H1 (cell line): ENCODE data around the gene ITPKB. TPM values are rescaled to one million over a fixed set of nuclear protein-coding genes. Genes with fewer than 3 reads are reported as not detected.

Experiments
- ASH2L ChIP-seq: fragments of 200-600, 300-600 bp; sonication (generic); IDR thresholded peaks from one replicate; pipeline ENCODE4 v1.7.1; 2017; ENCODE audit warnings: low read length
- CTBP2 ChIP-seq: IDR thresholded peaks from 2 replicates; pipeline ENCODE4 v1.7.0; 2011; ENCODE audit warnings: borderline replicate concordance, mild to moderate bottlenecking, moderate library complexity, mixed read lengths, low read length; ENCODE audit not compliant: insufficient read depth, insufficient read length
- JUND ChIP-seq: IDR thresholded peaks from 2 replicates; pipeline ENCODE4 v1.6.1; 2011; ENCODE audit warnings: mild to moderate bottlenecking, improper control_type of control experiment, low read length
- polyA plus RNA-seq, 7 experiments: library from polyadenylated mRNA; depleted of rRNA in 3 of 7; stranded (reverse) in 5 of 7; unstranded in 2 of 7; fragments of >200 nt in 5 of 7; fragments of 200-250 nt in 2 of 7; gene quantifications; 1 replicate in 5 of 7; 2 replicates in 1 of 7; 4 replicates in 1 of 7; pipeline versions ENCODE4 v1.2.1 to v1.2.3, GENCODE V29; 2011 to 2013; ENCODE audit warnings: missing spikeins in 2 of 7, mixed read lengths in 2 of 7
- total RNA-seq: library from RNA; stranded (reverse); fragmentation: NEBNext Ultra II Directional; extraction: Animal tissue kit (Norgen Biotek cat#: 25700); gene quantifications from 2 replicates; pipeline ENCODE4 v1.2.1, GENCODE V29; 2021

The ITPKB gene
- total and polyA plus RNA-seq, 2 of the 8 experiments (the other 6 are each of a cell fraction or from before 2014, with no cell fraction given) = 1.7 to 4.8 TPM

GRCh38 chr1:226675715-226676357 lies 63.2 kb downstream of the ITPKB start (continued):
- no peak for TF ChIP-seq CTBP2
- TF ChIP-seq JUND = no peak
- no peak for TF ChIP-seq ASH2L
